Activated CD8-positive, alpha-beta T cell treated with anti-CD3 and anti-CD28 coated beads, Interleukin-2, amount 10 ng/mL, durations not matched to agents 7 days and 5 days (primary cell): Measurements from ENCODE around the gene SPATA6L. TPM values are rescaled to one million over a fixed set of nuclear protein-coding genes. Genes with fewer than 3 reads are reported as not detected.

Source experiments
- ATAC-seq: fragments of 150-1000 bp; cut with Tn5 transposase; one replicate; pipeline ENCODE4 v1.10.0; 2021; ENCODE audit warnings: moderate library complexity
- CTCF ChIA-PET: fragments of 350-600 bp; sonication (Branson Sonifier 250); formaldehyde crosslinking; loops from one replicate; lab custom pipeline; 2021; ENCODE audit warnings: antibody characterized with exemption; lab: Charles Lee
- POLR2A ChIA-PET: fragments of 350-600 bp; sonication (Branson Sonifier 250); formaldehyde crosslinking; loops from one replicate; lab custom pipeline; 2021; ENCODE audit warnings: antibody characterized with exemption; lab: Charles Lee
- DNase-seq: peaks from one replicate; pipeline ENCODE4 v3.0.0-alpha.2; 2020
- H3K27ac Mint-ChIP-seq: one replicate; pipeline ENCODE4 v1.8.0; 2021; ENCODE audit warnings: mild to moderate bottlenecking, mixed read lengths
- H3K27me3 Mint-ChIP-seq: one replicate; pipeline ENCODE4 v1.8.0; 2021; ENCODE audit warnings: low read depth, mixed read lengths
- H3K36me3 Mint-ChIP-seq: one replicate; pipeline ENCODE4 v1.8.0; 2021; ENCODE audit warnings: low read depth, mixed read lengths
- H3K4me1 Mint-ChIP-seq: one replicate; pipeline ENCODE4 v1.8.0; 2021; ENCODE audit warnings: low read depth, mixed read lengths
- H3K4me3 Mint-ChIP-seq: one replicate; pipeline ENCODE4 v1.8.0; 2021; ENCODE audit warnings: mild to moderate bottlenecking, mixed read lengths
- H3K9me3 Mint-ChIP-seq: one replicate; pipeline ENCODE4 v1.8.0; 2022; ENCODE audit warnings: mixed read lengths; ENCODE audit not compliant: insufficient read depth
- total RNA-seq, 2 experiments: library from RNA; stranded (reverse); gene quantifications; one replicate each; pipeline ENCODE4 v1.2.3, GENCODE V29; 2021

The SPATA6L gene
- total RNA-seq, 2 experiments from 2014 or later, result 0.29 to 0.76 TPM

DNA sequence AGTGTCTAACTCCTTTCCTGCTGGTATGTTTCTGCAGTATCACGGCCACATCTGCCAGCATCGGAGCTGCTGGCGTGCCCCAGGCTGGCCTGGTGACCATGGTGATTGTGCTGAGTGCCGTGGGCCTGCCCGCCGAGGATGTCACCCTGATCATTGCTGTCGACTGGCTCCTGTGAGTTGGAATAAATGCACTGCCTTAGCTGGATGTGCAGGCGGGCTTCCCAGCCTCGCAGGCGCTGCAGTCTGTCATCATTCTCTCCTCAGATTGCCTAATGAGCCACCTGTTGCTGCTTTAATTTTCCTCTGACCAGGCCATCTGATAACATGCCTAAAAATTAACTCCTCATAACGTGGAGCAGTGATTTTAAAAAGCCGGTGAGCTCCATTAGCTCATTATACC lies 83.3 kb downstream of the SPATA6L start:
- Mint-ChIP-seq H3K36me3 (no peaks in the 10 kb centered on the region), H3K27ac (no peak overlapping the region), H3K27me3 (peaks cover 2% of the 10 kb centered on the region), H3K4me1 (no peaks in the 10 kb centered on the region), H3K9me3 (no peaks in the 10 kb centered on the region), H3K4me3 (no peak overlapping the region)
- POLR2A ChIA-PET, result no interaction called here
- CTCF ChIA-PET, result no interaction called here
- DNase-seq (no peak), ATAC-seq (no peak)

GRCh38 chr9:4581861-4582565 lies 84.3 kb downstream of the SPATA6L start:
- POLR2A ChIA-PET, result no interaction called here
- ATAC-seq (no peak), DNase-seq (no peak)
- Mint-ChIP-seq H3K27me3 (peaks cover 2% of the 10 kb centered on the region), H3K9me3 (no peaks in the 10 kb centered on the region), H3K4me1 (no peaks in the 10 kb centered on the region), H3K4me3 (no peak overlapping the region), H3K27ac (no peak overlapping the region), H3K36me3 (no peaks in the 10 kb centered on the region)
- CTCF ChIA-PET, result no interaction called here

- CTCF ChIA-PET, result no interaction called here
- no peak overlapping the region for H3K27ac Mint-ChIP-seq
Measured at GRCh38 chr9:4581035-4581760, 85.1 kb downstream of the SPATA6L start.

DNA sequence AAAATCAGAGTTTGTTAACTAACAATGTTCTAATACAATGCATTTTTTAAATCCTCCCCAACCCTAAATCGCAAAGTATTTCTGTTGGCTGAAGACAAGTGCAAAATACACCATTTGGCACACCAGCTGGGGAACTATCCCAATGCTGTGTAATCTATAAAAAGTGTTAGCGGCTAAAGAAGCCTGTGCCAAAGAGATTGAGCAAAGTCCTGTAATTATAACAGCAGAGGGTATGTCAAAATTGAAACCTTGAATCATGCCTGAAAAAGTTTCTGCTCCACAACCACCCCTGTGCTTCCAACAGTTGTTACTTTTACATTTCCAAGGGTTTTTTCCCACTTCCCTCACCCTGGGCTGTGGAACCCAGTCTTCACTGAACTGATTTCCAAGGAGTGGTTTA lies 87.3 kb downstream of the SPATA6L start:
- H3K36me3 Mint-ChIP-seq, result no peaks in the 10 kb centered on the region
- no peak overlapping the region for H3K27ac Mint-ChIP-seq
- DNase-seq (no peak), ATAC-seq (no peak)
- H3K4me3 Mint-ChIP-seq, result no peak overlapping the region
- ChIA-PET POLR2A (no interaction called here), CTCF (no interaction called here)
- peaks cover 2% of the 10 kb centered on the region for H3K27me3 Mint-ChIP-seq
- no peaks in the 10 kb centered on the region for H3K9me3 Mint-ChIP-seq
- H3K4me1 Mint-ChIP-seq, result peaks cover 2% of the 10 kb centered on the region

More at GRCh38 chr9:4581035-4581760, 85.1 kb downstream of the SPATA6L start:
- Mint-ChIP-seq H3K4me1 (no peaks in the 10 kb centered on the region), H3K27me3 (peaks cover 2% of the 10 kb centered on the region), H3K4me3 (no peak overlapping the region), H3K9me3 (no peaks in the 10 kb centered on the region), H3K36me3 (no peaks in the 10 kb centered on the region)
- no peak for DNase-seq
- ATAC-seq, result no peak
- POLR2A ChIA-PET, result no interaction called here

DNA sequence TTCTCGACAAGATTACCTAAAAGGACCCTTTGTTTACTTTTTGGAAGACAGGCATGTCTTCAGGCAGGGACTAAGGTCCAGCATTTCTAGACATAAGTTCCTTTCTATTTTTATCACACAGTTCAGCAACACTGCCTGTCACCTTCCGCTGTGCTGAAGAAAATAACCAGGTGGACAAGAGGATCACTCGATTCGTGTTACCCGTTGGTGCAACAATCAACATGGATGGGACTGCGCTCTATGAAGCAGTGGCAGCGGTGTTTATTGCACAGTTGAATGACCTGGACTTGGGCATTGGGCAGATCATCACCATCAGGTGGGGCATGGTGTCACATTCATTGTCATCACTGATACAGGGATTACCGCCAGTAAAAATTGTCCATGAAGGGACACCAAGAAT lies 89.8 kb downstream of the SPATA6L start:
- Mint-ChIP-seq H3K4me1 (peaks cover 15% of the 10 kb centered on the region), H3K9me3 (no peaks in the 10 kb centered on the region), H3K36me3 (no peaks in the 10 kb centered on the region), H3K4me3 (no peak overlapping the region), H3K27ac (no peak overlapping the region), H3K27me3 (peaks cover 2% of the 10 kb centered on the region)
- DNase-seq (no peak), ATAC-seq (no peak)
- CTCF ChIA-PET, result interaction anchor here (1.2 kb wide), 1 partner anchor 28 kb away, joined by 3 read pairs; no protein-coding TSS in a partner anchor
- POLR2A ChIA-PET, result no interaction called here

DNA sequence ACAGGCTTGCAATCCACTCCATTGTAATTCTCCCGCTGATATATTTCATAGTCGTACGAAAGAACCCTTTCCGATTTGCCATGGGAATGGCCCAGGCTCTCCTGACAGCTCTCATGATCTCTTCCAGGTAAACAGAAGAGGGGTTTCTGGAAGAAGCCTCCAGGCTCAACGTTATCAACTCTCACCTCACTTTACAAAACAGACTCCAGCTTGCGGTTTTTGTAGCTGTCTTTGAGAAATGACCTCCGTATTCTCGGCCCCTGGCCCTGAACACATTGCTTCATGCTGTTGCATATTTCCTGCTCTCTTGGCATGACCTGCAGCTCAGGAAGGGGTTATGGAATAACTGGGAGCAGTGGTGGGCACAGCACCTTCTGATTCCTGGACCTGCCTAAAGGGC lies 90.3 kb downstream of the SPATA6L start:
- H3K27ac Mint-ChIP-seq, result no peak overlapping the region
- H3K36me3 Mint-ChIP-seq, result no peaks in the 10 kb centered on the region
- ChIA-PET CTCF (no interaction called here), POLR2A (no interaction called here)
- DNase-seq, result no peak
- peaks cover 15% of the 10 kb centered on the region for H3K4me1 Mint-ChIP-seq
- no peaks in the 10 kb centered on the region for H3K9me3 Mint-ChIP-seq
- peaks cover 2% of the 10 kb centered on the region for H3K27me3 Mint-ChIP-seq
- no peak overlapping the region for H3K4me3 Mint-ChIP-seq
- ATAC-seq, result no peak

DNA sequence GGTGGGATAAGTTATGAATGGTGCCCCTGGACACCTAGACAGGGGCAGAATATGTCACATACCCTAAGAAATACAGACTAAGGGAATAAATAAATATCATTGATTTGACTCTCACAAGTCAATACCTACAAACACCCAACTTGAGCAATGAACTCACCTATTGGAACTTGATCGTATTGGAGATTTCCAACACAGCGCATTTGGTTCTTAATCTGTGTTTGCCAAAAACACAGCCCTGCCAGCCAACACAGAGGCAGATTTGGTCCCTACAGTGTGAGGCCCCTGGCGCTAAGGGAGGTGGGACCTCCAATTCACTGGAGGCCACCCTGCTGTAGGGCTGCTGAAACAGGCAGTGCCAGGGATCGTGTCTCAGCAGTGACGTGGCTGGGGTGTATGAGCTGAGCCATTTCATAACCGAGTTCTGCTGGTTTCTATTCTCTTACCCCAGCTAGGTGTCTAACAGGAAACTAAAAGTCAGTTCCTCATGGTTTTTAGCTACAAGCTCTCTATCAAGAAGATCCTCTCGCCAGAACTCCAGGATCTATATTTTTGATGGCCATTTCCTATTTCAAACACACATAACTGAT lies 91.5 kb downstream of the SPATA6L start:
- Mint-ChIP-seq H3K27me3 (peaks cover 2% of the 10 kb centered on the region), H3K27ac (no peak overlapping the region), H3K4me3 (no peak overlapping the region), H3K9me3 (no peaks in the 10 kb centered on the region), H3K4me1 (peaks cover 15% of the 10 kb centered on the region), H3K36me3 (no peaks in the 10 kb centered on the region)
- POLR2A ChIA-PET, result no interaction called here
- CTCF ChIA-PET, result interaction anchor here (0.8 to 1.0 kb wide), 2 partner anchors 26 to 497 kb away, joined by 4 read pairs; no protein-coding TSS in a partner anchor
- ATAC-seq (no peak), DNase-seq (no peak)

- H3K27me3 Mint-ChIP-seq, result peaks cover 2% of the 10 kb centered on the region
- ChIA-PET POLR2A (no interaction called here), CTCF (interaction anchor here (0.8 to 1.4 kb wide), 2 partner anchors 27 to 31 kb away, joined by 3 to 4 read pairs; no protein-coding TSS in a partner anchor)
- no peak overlapping the region for H3K27ac Mint-ChIP-seq
- H3K4me1 Mint-ChIP-seq, result peaks cover 15% of the 10 kb centered on the region
- ATAC-seq, result no peak
- no peaks in the 10 kb centered on the region for H3K36me3 Mint-ChIP-seq
- no peak overlapping the region for H3K4me3 Mint-ChIP-seq
- H3K9me3 Mint-ChIP-seq, result no peaks in the 10 kb centered on the region
- no peak for DNase-seq
Measured at GRCh38 chr9:4573634-4574389, 92.5 kb downstream of the SPATA6L start.

DNA sequence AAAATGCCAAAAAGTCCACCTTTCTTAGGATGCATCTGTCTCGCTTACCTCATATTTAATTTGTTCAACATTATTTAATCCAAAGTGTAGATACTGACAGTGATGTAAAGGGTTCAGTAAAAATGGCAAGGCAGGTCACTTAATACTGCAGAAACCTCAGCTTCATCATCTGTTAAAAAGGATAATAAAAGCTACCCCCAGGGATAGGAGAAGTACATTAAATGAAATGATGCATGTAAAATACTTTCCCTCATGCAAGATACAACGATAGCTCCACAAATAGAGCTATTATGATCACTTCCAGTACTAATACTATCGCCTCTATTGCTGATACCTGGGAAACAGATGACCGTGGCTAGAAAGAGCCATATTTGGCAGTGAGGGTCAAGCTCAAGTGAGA lies 93.1 kb downstream of the SPATA6L start:
- ATAC-seq (no peak), DNase-seq (no peak)
- H3K9me3 Mint-ChIP-seq, result no peaks in the 10 kb centered on the region
- peaks cover under 1% of the 10 kb centered on the region for H3K27me3 Mint-ChIP-seq
- peaks cover 15% of the 10 kb centered on the region for H3K4me1 Mint-ChIP-seq
- no peaks in the 10 kb centered on the region for H3K36me3 Mint-ChIP-seq
- H3K27ac Mint-ChIP-seq, result no peak overlapping the region
- H3K4me3 Mint-ChIP-seq, result no peak overlapping the region
- ChIA-PET POLR2A (no interaction called here), CTCF (interaction anchor here (1.0 to 1.4 kb wide), 4 partner anchors 25 to 66 kb away, joined by 3 to 5 read pairs (median 3); no protein-coding TSS in a partner anchor)

DNA sequence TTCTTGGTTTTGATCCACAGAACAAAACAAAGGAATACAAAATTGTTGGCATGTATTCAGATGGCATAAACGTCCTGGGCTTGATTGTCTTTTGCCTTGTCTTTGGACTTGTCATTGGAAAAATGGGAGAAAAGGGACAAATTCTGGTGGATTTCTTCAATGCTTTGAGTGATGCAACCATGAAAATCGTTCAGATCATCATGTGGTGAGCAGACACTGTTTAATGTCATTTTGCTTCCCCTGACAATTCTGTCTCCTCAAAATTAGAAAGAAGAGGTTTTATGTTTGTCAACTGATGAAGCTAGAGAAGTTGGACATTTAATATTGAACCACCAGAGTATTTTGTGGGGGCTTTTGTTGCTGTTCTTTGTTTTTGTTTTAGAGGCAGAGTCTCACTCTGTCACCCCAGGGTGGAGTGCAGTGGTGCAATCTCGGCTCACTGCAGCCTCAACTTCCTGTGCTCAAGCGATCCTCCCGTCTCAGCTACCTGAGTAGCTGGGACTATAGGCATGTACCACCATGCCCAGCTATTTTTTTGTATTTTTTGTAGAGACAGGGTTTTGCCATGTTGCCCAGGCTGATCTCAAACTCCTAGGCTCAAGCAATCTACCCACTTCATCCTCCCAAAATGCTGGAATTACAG lies 94.0 kb downstream of the SPATA6L start:
- DNase-seq (peak; percentile 41), ATAC-seq (no peak)
- no peaks in the 10 kb centered on the region for H3K36me3 Mint-ChIP-seq
- POLR2A ChIA-PET, result no interaction called here
- H3K27ac Mint-ChIP-seq, result peak overlapping the region; percentile 12
- H3K27me3 Mint-ChIP-seq, result no peaks in the 10 kb centered on the region
- no peak overlapping the region for H3K4me3 Mint-ChIP-seq
- no peaks in the 10 kb centered on the region for H3K9me3 Mint-ChIP-seq
- H3K4me1 Mint-ChIP-seq, result peaks cover 15% of the 10 kb centered on the region
- CTCF ChIA-PET, result interaction anchor here (1.0 to 1.4 kb wide), 6 partner anchors 17 to 67 kb away, joined by 3 to 5 read pairs (median 4); no protein-coding TSS in a partner anchor

DNA sequence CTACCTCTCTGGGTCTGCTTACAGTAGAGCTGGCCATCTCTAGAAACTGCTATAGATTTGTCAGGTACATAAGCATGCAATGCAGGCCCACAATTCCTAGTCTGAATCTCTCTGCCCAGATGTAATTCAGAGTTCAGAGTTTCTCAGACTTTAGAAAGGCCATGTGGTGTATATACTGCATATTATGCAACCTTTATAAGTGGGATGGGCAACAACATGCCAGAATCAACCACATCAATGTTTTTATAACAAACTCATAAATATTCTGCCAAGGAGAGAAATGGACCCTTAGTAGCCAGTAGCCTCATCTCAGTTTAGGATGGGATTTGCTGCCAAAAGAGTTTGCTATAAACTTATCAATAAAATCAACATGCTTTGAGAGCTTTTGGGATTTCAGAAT lies 97.2 kb downstream of the SPATA6L start:
- ChIA-PET POLR2A (no interaction called here), CTCF (no interaction called here)
- DNase-seq, result no peak
- peaks cover 16% of the 10 kb centered on the region for H3K4me1 Mint-ChIP-seq
- no peaks in the 10 kb centered on the region for H3K36me3 Mint-ChIP-seq
- H3K4me3 Mint-ChIP-seq, result no peak overlapping the region
- H3K27me3 Mint-ChIP-seq, result no peaks in the 10 kb centered on the region
- no peaks in the 10 kb centered on the region for H3K9me3 Mint-ChIP-seq
- ATAC-seq, result no peak
- H3K27ac Mint-ChIP-seq, result no peak overlapping the region
